HG03469 (cell line): ENCODE results near the gene NDUFAF2.
"Not testable (repeated sequence)": the region's sequence is repeated elsewhere in the genome, so short reads cannot be mapped to it uniquely, and the experiment has no call there.

Experiments used
- ATAC-seq: cut with Tn5 transposase; IDR thresholded peaks from one replicate; pipeline ENCODE4 v1.9.1; 2021; ENCODE audit warnings: mild to moderate bottlenecking, moderate library complexity, moderate number of reproducible peaks; ENCODE audit not compliant: unreplicated experiment

The NDUFAF2 gene, protein sequence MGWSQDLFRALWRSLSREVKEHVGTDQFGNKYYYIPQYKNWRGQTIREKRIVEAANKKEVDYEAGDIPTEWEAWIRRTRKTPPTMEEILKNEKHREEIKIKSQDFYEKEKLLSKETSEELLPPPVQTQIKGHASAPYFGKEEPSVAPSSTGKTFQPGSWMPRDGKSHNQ

DNA sequence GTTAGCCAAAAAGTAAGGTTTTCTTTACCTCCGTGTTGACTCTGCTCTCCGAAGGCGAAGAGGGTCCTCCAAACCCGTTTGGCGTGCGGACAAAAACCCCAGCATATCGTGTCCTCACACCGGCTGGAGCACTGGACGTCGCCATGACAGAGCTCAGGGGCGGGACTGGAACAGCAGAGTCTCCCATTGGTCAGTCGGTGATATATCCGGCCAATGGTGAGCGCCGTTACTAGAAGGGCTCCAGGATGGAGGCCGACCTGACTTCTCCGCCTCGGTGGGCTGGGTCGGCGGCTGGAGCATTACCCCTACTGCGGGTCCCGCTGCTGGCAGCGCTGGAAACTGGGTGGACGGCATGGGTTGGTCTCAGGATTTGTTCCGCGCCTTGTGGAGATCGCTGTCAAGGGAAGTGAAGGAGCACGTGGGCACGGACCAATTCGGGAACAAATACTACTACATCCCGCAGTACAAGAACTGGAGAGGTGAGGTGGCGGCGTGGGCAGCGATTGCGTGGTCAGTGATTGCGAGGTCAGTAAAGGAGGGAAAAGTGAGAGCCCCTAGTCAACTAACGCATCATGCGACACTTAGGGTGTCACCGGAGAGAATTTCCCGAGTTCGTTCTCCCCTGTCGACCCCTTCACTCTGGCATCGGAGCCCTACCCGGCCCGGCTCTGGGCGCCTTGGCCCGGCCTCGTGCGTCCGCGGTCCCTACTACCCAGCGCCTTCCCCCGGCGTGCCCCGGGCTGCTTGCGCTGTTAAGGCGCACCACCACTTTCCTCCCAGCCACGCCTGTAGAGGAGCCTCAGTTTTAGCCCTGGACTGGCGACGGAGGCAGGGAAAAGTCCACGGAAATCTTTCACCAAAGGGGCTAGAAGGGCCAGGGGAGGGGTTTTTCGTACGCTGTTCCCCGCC lies at the start of gene NDUFAF2, which contains the start of gene ERCC8:
NDUFAF2 (plus strand) TSS at position 302 of the 909 bp plus-strand sequence; CDS start at position 353, 51 bp downstream.
ERCC8 (minus strand) TSS at position 167 of the 909 bp plus-strand sequence; CDS start at position 105, 62 bp downstream.
- peak; percentile 100 for ATAC-seq

DNA sequence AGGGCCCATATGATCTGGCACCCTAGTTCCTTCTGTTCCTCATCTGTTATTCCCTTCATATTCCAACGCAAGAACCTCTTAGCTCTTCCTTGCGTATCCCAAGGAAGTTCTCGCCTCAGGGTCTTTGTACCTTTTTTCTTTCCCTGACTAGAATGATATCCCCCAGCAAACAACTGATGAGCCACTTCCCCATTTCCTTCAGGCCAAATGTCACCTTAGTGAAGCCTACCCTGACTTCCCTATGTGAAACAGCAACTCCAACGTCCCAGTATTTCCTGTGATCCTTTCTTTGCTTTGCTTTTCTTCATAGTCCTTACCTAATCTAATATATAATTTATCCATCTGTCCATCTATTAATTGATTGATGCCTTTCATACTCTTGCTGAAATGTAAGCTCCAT lies 48.0 kb upstream of the NDUFAF2 start:
- ATAC-seq, result no peak

DNA sequence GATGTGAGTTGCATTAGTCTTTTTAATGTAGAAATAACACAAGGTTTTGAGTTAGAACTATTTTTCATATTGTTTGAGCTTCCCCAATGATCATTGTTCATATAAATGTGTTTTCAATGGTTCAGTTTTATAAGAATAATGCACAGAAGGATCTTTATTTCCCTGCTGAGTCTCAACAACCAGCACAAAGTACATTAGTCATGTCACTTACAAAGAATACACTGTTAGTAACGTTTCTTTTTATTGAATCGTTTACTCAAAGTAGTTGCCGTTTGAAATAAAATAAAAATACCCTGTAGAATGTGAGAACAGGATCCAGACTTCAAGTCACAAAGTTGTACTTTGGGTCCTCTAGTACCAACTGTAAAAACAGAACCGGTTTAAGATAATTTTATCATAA lies 41.6 kb upstream of the NDUFAF2 start:
- no peak for ATAC-seq

DNA sequence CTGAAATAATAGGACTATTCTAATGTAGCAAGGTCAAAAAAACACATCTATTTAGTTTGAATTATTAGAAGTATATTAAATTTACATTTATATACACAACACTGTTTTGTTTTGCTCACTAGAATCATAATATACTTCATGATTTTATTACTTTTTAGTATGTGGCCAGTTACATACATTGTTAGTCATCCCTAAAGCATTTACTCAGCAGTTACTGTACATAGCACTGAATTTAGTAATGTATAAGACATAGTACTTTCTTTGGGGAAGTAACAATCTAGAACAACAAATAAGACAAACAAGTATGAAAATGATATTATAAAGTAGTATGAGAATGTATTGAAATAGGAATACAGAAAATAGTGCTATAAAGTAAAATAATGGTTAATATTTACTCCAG lies 28.4 kb upstream of the NDUFAF2 start:
- no peak for ATAC-seq

DNA sequence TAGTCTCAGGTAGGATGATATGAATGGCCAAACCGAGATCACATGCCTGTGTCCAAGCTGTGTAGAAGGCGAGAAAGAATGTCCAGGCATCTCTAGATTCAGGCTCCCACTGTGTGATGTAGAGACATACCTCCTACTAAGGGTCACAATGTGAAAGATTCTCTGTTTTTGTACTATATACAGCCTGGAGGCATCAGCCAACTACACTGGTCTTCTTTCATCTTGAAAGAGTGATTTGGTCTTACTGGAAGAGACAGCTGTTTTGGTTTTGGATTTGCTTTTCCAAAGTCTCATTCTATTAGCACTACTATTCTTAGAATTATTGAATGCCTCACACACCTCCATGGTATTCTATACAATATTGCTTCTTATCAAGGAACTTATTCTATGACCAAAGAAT lies 26.5 kb upstream of the NDUFAF2 start:
- no peak for ATAC-seq

DNA sequence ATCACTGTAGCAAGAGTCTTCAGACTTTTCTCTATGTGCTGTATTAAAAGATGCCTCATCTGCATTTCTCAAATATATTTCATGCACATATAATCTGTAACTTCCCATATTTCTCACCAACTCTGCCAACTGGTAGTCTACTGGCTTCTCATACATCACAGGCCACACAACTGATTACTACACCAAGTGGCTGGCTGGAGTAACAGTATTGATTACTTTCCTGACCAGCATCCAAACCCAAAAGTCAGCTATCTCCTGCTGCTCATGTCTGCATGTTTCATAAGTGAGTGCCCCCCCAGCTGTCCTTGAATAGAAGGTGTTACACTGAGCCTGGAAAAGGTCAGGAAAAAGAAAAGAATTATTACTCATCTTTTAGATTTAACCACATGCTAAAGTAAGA lies 17.6 kb upstream of the NDUFAF2 start:
- no peak for ATAC-seq

DNA sequence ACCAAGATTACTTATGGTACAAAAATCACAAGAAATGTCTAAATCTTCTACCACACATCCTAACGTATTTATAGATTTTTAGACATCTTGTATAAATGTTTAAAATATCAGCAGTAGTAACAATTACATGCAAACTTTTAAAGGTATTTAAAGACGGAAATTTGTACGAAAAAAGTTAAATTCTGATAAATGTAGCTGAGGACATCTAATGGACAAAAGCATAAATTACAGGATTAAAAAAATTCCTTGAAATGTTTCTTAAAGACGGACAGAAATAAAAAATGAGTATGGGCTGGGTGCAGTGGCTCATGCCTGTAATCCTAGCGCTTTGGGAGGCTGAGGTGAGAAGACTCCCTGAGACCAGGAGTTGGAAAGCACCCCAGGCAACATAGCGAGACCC lies 16.0 kb upstream of the NDUFAF2 start:
- ATAC-seq, result no peak

DNA sequence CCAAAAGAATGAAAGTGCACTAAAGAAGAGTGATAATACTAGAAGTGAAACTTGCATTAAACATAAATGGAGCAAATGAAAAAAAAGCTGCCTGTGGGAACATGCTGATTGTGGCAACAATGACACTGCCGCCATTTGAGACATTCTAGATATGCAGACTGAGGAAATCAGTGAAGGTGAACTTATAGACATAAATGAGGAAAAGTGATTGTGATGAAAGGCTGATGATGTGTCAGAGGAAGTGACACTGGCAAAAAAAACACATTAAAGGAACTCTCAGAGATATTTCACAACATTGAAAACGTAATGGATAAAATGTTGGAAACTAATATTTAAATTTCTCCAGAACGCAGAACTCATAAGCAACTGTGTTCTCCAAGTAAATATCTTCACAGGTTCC lies 1.4 kb upstream of the NDUFAF2 start:
- ATAC-seq, result no peak

DNA sequence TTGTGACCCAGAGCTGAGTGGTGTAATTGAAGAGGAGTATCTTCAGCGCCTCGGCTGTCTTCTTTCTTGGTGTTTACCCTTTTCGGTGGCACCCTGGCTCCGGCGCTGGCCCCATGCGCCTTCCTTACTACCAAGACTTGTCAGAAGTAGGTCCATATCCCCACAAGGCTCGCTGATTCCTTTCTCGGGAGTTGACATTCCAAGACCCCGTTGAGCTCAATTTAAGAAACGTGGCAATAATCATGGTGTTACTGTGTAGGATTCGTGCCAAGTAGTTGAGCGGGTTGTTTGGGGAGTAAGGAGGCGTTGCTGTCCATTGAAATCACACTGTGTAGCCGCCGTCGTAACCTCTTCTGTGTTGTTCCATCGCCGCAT lies 795 bp downstream of the NDUFAF2 start:
- ATAC-seq, result no peak

DNA sequence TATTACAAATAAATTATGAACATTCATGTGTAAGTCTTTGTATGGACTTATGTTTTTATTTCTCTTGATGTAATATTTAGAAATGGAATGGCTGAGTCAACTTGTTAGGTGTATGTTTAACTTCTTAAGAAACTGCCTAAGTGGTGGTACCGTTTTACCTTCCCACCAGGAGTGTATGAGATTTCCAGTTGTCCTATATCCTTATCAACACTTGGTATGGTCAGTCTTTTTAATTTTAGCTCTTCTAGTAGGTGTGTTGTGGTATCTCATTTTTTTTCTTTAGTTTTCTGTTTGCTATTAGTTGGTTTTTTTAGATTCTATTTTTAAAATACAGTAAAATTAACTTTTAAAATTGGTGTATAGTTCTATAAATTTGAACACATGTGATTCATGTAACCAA lies 3.7 kb downstream of the NDUFAF2 start:
- ATAC-seq, result no peak

DNA sequence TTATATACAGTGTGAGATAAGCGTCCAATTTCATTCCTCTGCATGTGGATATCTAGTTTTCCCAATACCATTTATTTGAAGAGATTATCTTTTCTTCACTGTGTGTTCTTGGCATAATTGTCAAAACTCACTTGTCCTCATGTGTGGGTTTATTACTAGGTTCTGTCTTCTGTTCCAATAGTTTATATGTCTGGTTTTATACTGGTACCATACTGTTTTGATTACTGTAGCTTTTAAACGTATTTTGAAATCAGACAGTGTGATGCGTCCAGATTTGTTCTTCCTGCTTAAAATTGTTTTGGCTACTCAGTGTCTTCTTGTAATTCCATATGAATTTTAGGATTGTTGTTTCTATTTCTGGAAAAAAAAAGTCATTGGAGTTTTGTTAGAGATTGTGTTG lies 10.2 kb downstream of the NDUFAF2 start:
- ATAC-seq, result no peak

DNA sequence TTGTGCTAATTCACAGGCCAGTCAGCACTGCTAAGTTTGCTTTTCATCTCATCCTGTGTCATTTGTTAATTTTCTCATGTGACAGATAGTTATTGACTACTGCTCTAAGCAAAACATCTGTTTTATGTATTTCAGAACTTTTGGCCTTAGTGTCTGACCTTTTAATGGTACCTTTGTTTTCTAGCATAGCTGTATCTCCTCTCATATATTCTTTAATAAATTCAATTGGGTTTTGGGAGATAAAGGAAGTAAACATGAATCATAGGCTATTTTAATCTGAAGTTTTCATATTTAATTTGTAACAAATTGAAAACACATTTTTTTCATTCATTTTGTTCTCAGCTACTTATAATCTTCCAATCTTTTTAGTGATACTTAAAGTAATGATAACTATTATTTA lies 13.1 kb downstream of the NDUFAF2 start:
- ATAC-seq, result no peak

DNA sequence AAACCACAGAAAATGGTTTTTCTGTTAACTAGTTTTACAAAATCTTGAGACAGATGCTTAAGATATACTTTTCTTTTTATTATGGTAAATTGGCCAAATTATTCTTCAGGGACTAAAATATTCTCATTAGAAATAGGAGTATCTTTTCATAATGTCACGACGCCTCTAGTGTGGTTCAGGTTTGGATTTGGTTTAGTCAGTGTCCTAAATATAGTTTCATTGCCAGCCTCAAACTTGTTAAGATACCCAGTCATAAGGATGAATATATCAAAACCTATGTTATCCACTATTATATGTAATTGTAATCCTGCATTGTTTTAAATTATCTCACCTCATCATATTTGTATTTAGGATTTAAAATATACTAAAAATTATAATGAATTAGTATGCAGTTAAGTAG lies 13.7 kb downstream of the NDUFAF2 start:
- no peak for ATAC-seq

DNA sequence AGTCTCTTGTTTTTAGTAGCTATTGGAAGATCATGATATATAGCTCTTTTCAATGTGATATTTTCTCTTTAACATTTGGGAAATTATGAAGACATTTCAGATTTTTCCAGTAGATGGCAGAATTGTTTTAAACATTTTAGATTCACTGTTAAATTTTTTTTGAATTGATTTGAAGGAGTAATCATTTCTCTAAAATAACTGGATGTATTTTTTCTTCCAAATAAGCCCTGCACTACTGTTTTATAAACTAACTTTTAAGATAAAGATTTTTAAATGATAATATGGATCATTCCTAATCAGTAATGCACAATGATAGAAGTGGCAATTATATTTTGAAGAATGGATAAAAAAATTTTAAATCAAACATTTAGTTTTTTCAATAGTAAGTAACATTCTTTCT lies 14.2 kb downstream of the NDUFAF2 start:
- ATAC-seq, result no peak

DNA sequence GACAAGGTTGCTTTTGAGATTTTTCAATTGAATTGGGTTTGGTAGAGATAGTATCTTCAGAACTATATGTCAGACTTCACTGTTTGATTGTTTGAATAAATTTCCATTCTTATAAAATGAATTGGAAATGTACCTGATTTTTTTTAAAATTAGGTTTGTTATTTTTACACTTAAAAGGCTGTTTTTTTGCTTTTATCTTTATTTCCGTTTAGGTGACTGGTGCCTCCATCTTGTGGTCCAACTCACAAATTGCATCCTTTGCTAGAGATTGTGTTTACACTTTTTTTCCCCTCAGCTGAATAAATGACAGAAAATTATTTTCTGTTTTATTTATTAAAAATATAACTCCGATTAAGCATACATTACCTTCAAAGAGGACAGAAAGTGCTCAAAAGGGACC lies 15.6 kb downstream of the NDUFAF2 start:
- ATAC-seq, result no peak

DNA sequence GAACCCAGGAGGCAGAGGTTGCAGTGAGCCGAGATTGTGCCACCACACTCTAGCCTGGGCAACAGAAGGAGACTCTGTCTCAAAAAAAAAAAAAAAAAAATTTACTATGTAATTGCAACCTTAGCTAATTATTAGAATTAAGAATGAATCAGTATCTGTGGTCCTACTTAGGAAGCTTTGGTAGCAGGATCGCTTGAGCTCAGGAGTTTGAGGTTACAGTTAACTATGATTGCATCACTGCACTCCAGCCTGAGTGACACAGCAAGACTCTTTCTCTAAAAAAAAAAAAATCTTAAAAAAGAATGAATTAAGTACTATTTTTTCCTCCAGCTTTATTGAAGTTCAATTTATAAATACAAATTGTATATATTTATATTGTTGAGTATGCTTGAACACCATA lies 16.7 kb downstream of the NDUFAF2 start:
- ATAC-seq, result no peak

DNA sequence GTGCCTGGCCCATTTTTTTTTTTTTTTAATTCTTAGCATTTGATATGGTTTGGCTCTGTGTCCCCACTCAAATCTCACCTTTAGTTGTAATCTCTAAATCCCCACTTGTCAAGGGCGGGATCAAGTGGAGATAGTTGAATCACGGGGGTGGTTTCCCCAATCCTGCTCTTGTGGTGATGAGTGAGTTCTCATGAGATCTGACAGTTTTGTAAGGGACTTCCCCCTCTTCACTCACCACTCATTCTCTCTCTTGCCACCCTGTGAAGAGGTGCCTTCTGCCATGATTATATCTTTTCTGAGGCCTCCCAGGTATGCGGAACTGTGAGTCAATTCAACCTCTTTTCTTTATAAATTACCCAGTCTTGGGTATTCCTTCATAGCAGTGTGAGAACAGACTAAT lies 27.2 kb downstream of the NDUFAF2 start:
- no peak for ATAC-seq

DNA sequence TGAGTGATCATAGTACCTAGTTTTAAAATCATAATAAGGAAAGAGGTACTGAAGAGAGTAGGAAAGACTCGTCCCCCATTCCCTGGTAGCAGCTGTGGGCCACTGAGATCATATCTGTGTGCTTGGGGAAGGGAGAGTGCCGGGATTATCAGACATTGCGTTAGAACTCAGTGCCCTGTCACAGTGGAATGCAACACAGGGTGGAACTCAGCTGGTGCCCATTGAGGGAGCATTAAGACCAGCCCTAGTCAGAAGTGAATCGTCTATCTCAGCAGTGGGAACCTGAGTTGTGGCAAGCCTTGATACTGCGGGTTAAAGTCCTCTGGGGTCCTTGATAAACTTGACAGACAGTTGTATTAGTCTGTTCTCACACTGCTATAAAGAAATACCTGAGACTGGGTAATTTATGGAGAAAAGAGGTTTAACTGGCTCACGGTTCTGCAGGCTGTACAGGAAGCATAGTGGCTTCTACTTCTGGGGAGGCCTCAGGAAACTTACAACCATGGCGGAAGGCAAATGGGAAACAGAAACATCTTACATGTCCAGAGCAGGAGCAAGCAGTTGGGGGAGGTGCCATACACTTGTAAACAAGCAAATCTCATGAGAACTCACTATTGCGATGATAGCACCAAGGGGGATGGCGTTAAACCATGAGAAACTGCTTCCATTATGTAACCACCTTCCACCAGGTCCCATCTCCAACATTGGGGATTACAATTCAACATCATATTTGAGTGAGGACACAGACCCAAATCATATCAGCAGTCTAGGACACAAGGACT lies 33.1 kb downstream of the NDUFAF2 start:
- no peak for ATAC-seq

DNA sequence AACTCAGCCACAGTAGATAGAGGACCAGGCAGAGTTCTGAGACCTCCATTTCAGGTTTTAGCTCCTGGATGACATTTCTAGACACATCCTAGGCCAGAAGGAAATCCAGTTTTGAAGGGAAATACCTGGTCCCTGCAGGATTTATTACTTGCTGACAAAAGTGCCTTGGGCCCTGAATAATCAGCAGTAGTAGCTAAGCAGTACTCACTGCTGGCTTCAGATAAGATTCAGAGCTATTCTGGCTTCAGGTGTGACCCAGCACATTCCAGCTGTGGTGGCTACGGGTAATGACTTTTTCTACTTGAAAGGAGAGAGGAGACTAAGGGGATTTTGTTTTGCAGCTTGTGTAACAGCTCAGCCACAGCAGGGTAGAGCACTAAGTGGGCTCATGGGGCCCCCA lies 34.0 kb downstream of the NDUFAF2 start:
- no peak for ATAC-seq

DNA sequence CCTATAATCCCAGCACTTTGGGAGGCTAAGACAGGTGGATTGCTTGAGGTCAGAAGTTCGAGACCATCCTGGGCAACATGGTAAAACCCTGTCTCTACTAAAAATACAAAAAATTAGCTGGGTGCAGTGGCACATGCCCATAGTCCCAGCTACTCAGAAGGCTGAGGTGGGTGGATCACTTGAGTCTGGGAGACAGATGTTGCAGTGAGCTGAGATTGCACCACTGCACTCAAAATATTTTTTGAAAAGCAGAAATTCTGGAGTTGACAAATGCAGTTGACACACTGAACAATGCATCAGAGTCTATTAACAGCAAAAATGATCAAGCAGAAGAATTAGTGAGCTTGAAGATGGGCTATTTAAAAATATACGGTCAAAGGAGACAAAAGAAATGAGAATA lies 35.5 kb downstream of the NDUFAF2 start:
- ATAC-seq, result no peak

DNA sequence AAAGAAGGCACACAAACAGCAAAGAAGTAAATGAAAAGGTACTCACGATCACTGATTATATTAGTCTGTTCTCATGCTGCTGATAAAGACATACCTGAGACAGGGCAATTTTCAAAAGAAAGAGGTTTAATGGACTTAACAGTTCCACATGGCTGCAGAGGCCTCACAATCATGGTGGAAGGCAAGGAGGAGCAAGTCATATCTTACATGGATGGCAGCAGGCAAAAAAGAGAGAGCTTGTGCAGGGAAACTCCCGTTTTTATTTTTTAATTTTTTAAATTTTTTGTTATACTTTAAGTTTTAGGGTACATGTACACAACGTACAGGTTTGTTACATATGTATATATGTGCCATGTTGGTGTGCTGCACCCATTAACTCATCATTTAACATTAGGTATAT lies 37.1 kb downstream of the NDUFAF2 start:
- ATAC-seq, result not testable (repeated sequence)

DNA sequence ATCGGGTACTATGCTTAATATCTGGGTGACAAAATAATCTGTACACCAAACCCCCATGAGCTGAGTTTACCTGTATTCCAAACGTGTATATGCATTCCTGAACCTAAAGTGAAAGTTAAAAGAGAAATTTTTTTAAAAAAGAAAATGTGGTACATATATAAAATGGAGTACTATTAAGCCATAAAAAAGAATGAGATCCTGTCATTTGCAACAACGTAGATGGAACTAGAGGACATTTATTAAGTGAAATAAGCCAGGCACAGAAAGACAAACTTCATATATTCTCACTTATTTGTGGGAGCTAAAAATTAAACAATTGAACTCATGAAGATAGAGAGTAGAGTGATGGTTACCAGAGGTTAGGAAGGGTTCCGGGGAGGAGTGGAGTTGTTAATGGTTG lies 44.8 kb downstream of the NDUFAF2 start:
- ATAC-seq, result no peak
